ENCODE results near the gene CDK5RAP2.
A peak's percentile ranks its signal among the peaks of the same experiment; 100 is the strongest.

Gene CDK5RAP2

GRCh38 chr9:120610975-120611689 is 31.2 kb upstream of the CDK5RAP2 start:
- no peaks in the 10 kb centered on the region for H3K4me1 Mint-ChIP-seq (ENCODE audit: low read depth in 2 of 2)
- H3K27me3 Mint-ChIP-seq, result no peaks in the 10 kb centered on the region
- H3K4me3 Mint-ChIP-seq, result no peak overlapping the region
- ATAC-seq (replicated peaks) (no peak), DNase-seq (no peak)
- peaks cover 3% of the 10 kb centered on the region for H3K36me3 Mint-ChIP-seq (ENCODE audit: insufficient read depth)
- no peaks in the 10 kb centered on the region for H3K9me3 Mint-ChIP-seq
- no peak overlapping the region for H3K27ac Mint-ChIP-seq

- no peaks in the 10 kb centered on the region for H3K4me1 Mint-ChIP-seq (ENCODE audit: low read depth in 2 of 2)
Measured at GRCh38 chr9:120609636-120610035, 29.7 kb upstream of the CDK5RAP2 start.

GRCh38 chr9:120608421-120608820 is 28.5 kb upstream of the CDK5RAP2 start:
- ATAC-seq (replicated peaks), result no peak
- no peak overlapping the region for H3K27ac Mint-ChIP-seq
- no peaks in the 10 kb centered on the region for H3K27me3 Mint-ChIP-seq
- H3K4me1 Mint-ChIP-seq (ENCODE audit: low read depth in 2 of 2), result no peaks in the 10 kb centered on the region
- no peaks in the 10 kb centered on the region for H3K9me3 Mint-ChIP-seq
- no peak overlapping the region for H3K4me3 Mint-ChIP-seq
- peaks cover 10% of the 10 kb centered on the region for H3K36me3 Mint-ChIP-seq (ENCODE audit: insufficient read depth)
- no peak for DNase-seq

More at GRCh38 chr9:120609636-120610035, 29.7 kb upstream of the CDK5RAP2 start:
- H3K9me3 Mint-ChIP-seq, result no peaks in the 10 kb centered on the region
- H3K27ac Mint-ChIP-seq, result no peak overlapping the region
- ATAC-seq (replicated peaks) (no peak), DNase-seq (no peak)
- no peaks in the 10 kb centered on the region for H3K27me3 Mint-ChIP-seq
- H3K36me3 Mint-ChIP-seq (ENCODE audit: insufficient read depth), result peaks cover 12% of the 10 kb centered on the region
- H3K4me3 Mint-ChIP-seq, result no peak overlapping the region

- no peaks in the 10 kb centered on the region for H3K27me3 Mint-ChIP-seq
- no peaks in the 10 kb centered on the region for H3K4me1 Mint-ChIP-seq (ENCODE audit: low read depth in 2 of 2)
- no peak for DNase-seq
- peaks cover 10% of the 10 kb centered on the region for H3K36me3 Mint-ChIP-seq (ENCODE audit: insufficient read depth)
- no peaks in the 10 kb centered on the region for H3K9me3 Mint-ChIP-seq
- ATAC-seq (replicated peaks), result no peak
- H3K27ac Mint-ChIP-seq, result no peak overlapping the region
- H3K4me3 Mint-ChIP-seq, result no peak overlapping the region
Measured at GRCh38 chr9:120603591-120603990, 23.6 kb upstream of the CDK5RAP2 start.

GRCh38 chr9:120603010-120603409 is 23.0 kb upstream of the CDK5RAP2 start:
- H3K9me3 Mint-ChIP-seq, result no peaks in the 10 kb centered on the region
- no peaks in the 10 kb centered on the region for H3K4me1 Mint-ChIP-seq (ENCODE audit: low read depth in 2 of 2)
- no peaks in the 10 kb centered on the region for H3K27me3 Mint-ChIP-seq
- H3K4me3 Mint-ChIP-seq, result no peak overlapping the region
- no peak for DNase-seq
- ATAC-seq (replicated peaks), result no peak
- H3K36me3 Mint-ChIP-seq (ENCODE audit: insufficient read depth), result peaks cover 10% of the 10 kb centered on the region
- no peak overlapping the region for H3K27ac Mint-ChIP-seq

GRCh38 chr9:120593955-120594277 is 13.9 kb upstream of the CDK5RAP2 start:
- Mint-ChIP-seq H3K4me1 (ENCODE audit: low read depth in 2 of 2) (no peaks in the 10 kb centered on the region), H3K4me3 (no peak overlapping the region), H3K36me3 (ENCODE audit: insufficient read depth) (no peaks in the 10 kb centered on the region), H3K27me3 (no peaks in the 10 kb centered on the region), H3K9me3 (no peaks in the 10 kb centered on the region), H3K27ac (no peak overlapping the region)
- DNase-seq (no peak), ATAC-seq (replicated peaks) (no peak)

- H3K27me3 Mint-ChIP-seq, result no peaks in the 10 kb centered on the region
- no peaks in the 10 kb centered on the region for H3K36me3 Mint-ChIP-seq (ENCODE audit: insufficient read depth)
- H3K27ac Mint-ChIP-seq, result no peak overlapping the region
- H3K9me3 Mint-ChIP-seq, result no peaks in the 10 kb centered on the region
- ATAC-seq (replicated peaks), result no peak
- H3K4me3 Mint-ChIP-seq, result no peak overlapping the region
- H3K4me1 Mint-ChIP-seq (ENCODE audit: low read depth in 2 of 2), result no peaks in the 10 kb centered on the region
- no peak for DNase-seq
Measured at GRCh38 chr9:120593250-120593954, 13.4 kb upstream of the CDK5RAP2 start.

- no peaks in the 10 kb centered on the region for H3K9me3 Mint-ChIP-seq
- DNase-seq, result no peak
- H3K36me3 Mint-ChIP-seq (ENCODE audit: insufficient read depth), result no peaks in the 10 kb centered on the region
- no peak for ATAC-seq (replicated peaks)
- H3K4me3 Mint-ChIP-seq, result no peak overlapping the region
- no peaks in the 10 kb centered on the region for H3K4me1 Mint-ChIP-seq (ENCODE audit: low read depth in 2 of 2)
- no peak overlapping the region for H3K27ac Mint-ChIP-seq
- H3K27me3 Mint-ChIP-seq, result no peaks in the 10 kb centered on the region
Measured at GRCh38 chr9:120592210-120592609, 12.2 kb upstream of the CDK5RAP2 start.

GRCh38 chr9:120587328-120587727 is 7.4 kb upstream of the CDK5RAP2 start:
- DNase-seq, result no peak
- no peaks in the 10 kb centered on the region for H3K27me3 Mint-ChIP-seq
- ATAC-seq (replicated peaks), result no peak
- H3K9me3 Mint-ChIP-seq, result no peaks in the 10 kb centered on the region
- H3K36me3 Mint-ChIP-seq (ENCODE audit: insufficient read depth), result no peaks in the 10 kb centered on the region
- H3K4me3 Mint-ChIP-seq, result no peak overlapping the region
- peaks cover 3 to 5% of the 10 kb centered on the region in 2 donors for H3K4me1 Mint-ChIP-seq (ENCODE audit: low read depth in 2 of 2)
- no peak overlapping the region for H3K27ac Mint-ChIP-seq

GRCh38 chr9:120583958-120584369 is 4.0 kb upstream of the CDK5RAP2 start:
- DNase-seq (peak; percentile 18 to 36 (median 27)), ATAC-seq (replicated peaks) (peak; percentile 30)
- H3K4me1 Mint-ChIP-seq (ENCODE audit: low read depth in 2 of 2), result peaks cover 15% of the 10 kb centered on the region in 2 donors
- no peaks in the 10 kb centered on the region for H3K27me3 Mint-ChIP-seq
- peak overlapping the region; percentile 19 to 89 for H3K27ac Mint-ChIP-seq
- H3K36me3 Mint-ChIP-seq (ENCODE audit: insufficient read depth), result peaks cover 4% of the 10 kb centered on the region
- no peak overlapping the region for H3K4me3 Mint-ChIP-seq
- no peaks in the 10 kb centered on the region for H3K9me3 Mint-ChIP-seq

- ATAC-seq (replicated peaks) (no peak), DNase-seq (no peak)
- H3K36me3 Mint-ChIP-seq (ENCODE audit: insufficient read depth), result peaks cover 4% of the 10 kb centered on the region
Measured at GRCh38 chr9:120579139-120580050, 572 bp downstream of the CDK5RAP2 start.

GRCh38 chr9:120574473-120574872 is 5.5 kb downstream of the CDK5RAP2 start:
- no peak for ATAC-seq (replicated peaks)
- no peak overlapping the region for H3K4me3 Mint-ChIP-seq
- H3K36me3 Mint-ChIP-seq (ENCODE audit: insufficient read depth), result peaks cover 21% of the 10 kb centered on the region
- no peak for DNase-seq
- H3K27me3 Mint-ChIP-seq, result no peaks in the 10 kb centered on the region
- no peaks in the 10 kb centered on the region for H3K9me3 Mint-ChIP-seq
- H3K27ac Mint-ChIP-seq, result no peak overlapping the region
- peaks cover 24 to 37% of the 10 kb centered on the region in 2 donors for H3K4me1 Mint-ChIP-seq (ENCODE audit: low read depth in 2 of 2)

More at GRCh38 chr9:120579139-120580050, 572 bp downstream of the CDK5RAP2 start:
- Mint-ChIP-seq H3K4me1 (ENCODE audit: low read depth in 2 of 2) (peaks cover 27 to 42% of the 10 kb centered on the region in 2 donors), H3K4me3 (peak overlapping the region; percentile 94 to 97), H3K9me3 (no peaks in the 10 kb centered on the region), H3K27me3 (no peaks in the 10 kb centered on the region), H3K27ac (peak overlapping the region; percentile 97 to 98)

GRCh38 chr9:120572472-120572871 is 7.5 kb downstream of the CDK5RAP2 start:
- H3K36me3 Mint-ChIP-seq (ENCODE audit: insufficient read depth), result peaks cover 31% of the 10 kb centered on the region

More at GRCh38 chr9:120572472-120572871, 7.5 kb downstream of the CDK5RAP2 start:
- H3K27ac Mint-ChIP-seq, result no peak overlapping the region
- DNase-seq (no peak), ATAC-seq (replicated peaks) (no peak)
- no peak overlapping the region for H3K4me3 Mint-ChIP-seq
- no peaks in the 10 kb centered on the region for H3K9me3 Mint-ChIP-seq
- H3K27me3 Mint-ChIP-seq, result no peaks in the 10 kb centered on the region
- peaks cover 14 to 23% of the 10 kb centered on the region in 2 donors for H3K4me1 Mint-ChIP-seq (ENCODE audit: low read depth in 2 of 2)
